GM23338 (cell line): ENCODE data around the gene TFEB. TPM values are rescaled to one million over a fixed set of nuclear protein-coding genes. Genes with fewer than 3 reads are reported as not detected.

Experiments
- ATAC-seq: fragments of 200-7000 bp; cut with Tn5 transposase; 3 replicates; pipeline ENCODE4 v1.9.1; 2020
- DNase-seq: peaks from one replicate; pipeline ENCODE4 v3.0.0-alpha.2; 2015; ENCODE audit warnings: low spot score
- H2AFZ ChIP-seq: fragments of 200-600 bp; sonication (generic); 2 replicates; pipeline ENCODE4 v1.8.0; 2016; ENCODE audit warnings: antibody characterized with exemption, mild to moderate bottlenecking, moderate library complexity
- H3F3A ChIP-seq: fragments of 200-600 bp; sonication (generic); replicated peaks from 2 replicates; pipeline ENCODE4 v1.8.0; 2017; ENCODE audit warnings: antibody characterized with exemption, mixed run types, low read depth
- H3K27ac ChIP-seq: fragments of 200-600 bp; sonication (generic); 2 replicates; pipeline ENCODE4 v1.6.1; 2016; ENCODE audit warnings: low read depth
- H3K27me3 ChIP-seq: fragments of 200-600 bp; sonication (generic); 2 replicates; pipeline ENCODE4 v1.8.0; 2016; ENCODE audit warnings: mild to moderate bottlenecking, mixed run types, moderate library complexity; ENCODE audit not compliant: insufficient read depth
- H3K36me3 ChIP-seq: fragments of 200-600 bp; sonication (generic); 2 replicates; pipeline ENCODE4 v1.8.0; 2016; ENCODE audit warnings: mild to moderate bottlenecking; ENCODE audit not compliant: insufficient read depth
- H3K4me1 ChIP-seq: fragments of 200-600 bp; sonication (generic); 2 replicates; pipeline ENCODE4 v1.8.0; 2016; ENCODE audit warnings: mild to moderate bottlenecking, moderate library complexity; ENCODE audit not compliant: insufficient read depth
- H3K4me2 ChIP-seq: fragments of 200-600 bp; sonication (generic); 2 replicates; pipeline ENCODE4 v1.7.1; 2017; ENCODE audit warnings: mixed run types
- H3K4me3 ChIP-seq: fragments of 200-600 bp; sonication (generic); 2 replicates; pipeline ENCODE4 v1.6.1; 2016; ENCODE audit warnings: mixed run types
- H3K79me2 ChIP-seq: fragments of 200-600 bp; sonication (generic); replicated peaks from 2 replicates; pipeline ENCODE4 v1.8.0; 2017; ENCODE audit warnings: mild to moderate bottlenecking; ENCODE audit not compliant: insufficient read depth
- H3K9me2 ChIP-seq: fragments of 200-600 bp; sonication (generic); 2 replicates; pipeline ENCODE4 v1.8.0; 2017; ENCODE audit not compliant: insufficient read depth
- H4K20me1 ChIP-seq: fragments of 200-600 bp; sonication (generic); replicated peaks from 2 replicates; pipeline ENCODE4 v1.8.0; 2017; ENCODE audit warnings: mild to moderate bottlenecking; ENCODE audit not compliant: insufficient read depth
- H3K27ac Mint-ChIP-seq: 2 replicates; pipeline ENCODE4 v1.8.0; 2020; ENCODE audit warnings: inconsistent platforms, mild to moderate bottlenecking, moderate library complexity, mixed read lengths
- H3K27me3 Mint-ChIP-seq: 3 replicates; pipeline ENCODE4 v1.8.0; 2022; ENCODE audit warnings: low read depth, mild to moderate bottlenecking, moderate library complexity, mixed read lengths, inconsistent platforms; ENCODE audit not compliant: insufficient read depth, poor library complexity
- H3K36me3 Mint-ChIP-seq: 3 replicates; pipeline ENCODE4 v1.8.0; 2021; ENCODE audit warnings: low read depth, mild to moderate bottlenecking, inconsistent platforms, moderate library complexity, mixed read lengths
- H3K4me1 Mint-ChIP-seq: 3 replicates; pipeline ENCODE4 v1.8.0; 2020; ENCODE audit warnings: mild to moderate bottlenecking, inconsistent platforms, mixed read lengths
- H3K4me3 Mint-ChIP-seq: 3 replicates; pipeline ENCODE4 v1.8.0; 2021; ENCODE audit warnings: moderate library complexity, mild to moderate bottlenecking, inconsistent platforms, mixed read lengths
- H3K9me3 Mint-ChIP-seq: 3 replicates; pipeline ENCODE4 v1.8.0; 2020; ENCODE audit warnings: moderate library complexity, mild to moderate bottlenecking, inconsistent platforms, mixed read lengths
- EZH2 ChIP-seq: fragments of 200-600 bp; sonication (generic); IDR thresholded peaks from one replicate; pipeline ENCODE4 v1.8.0; 2017; ENCODE audit warnings: antibody characterized with exemption, mild to moderate bottlenecking, low read depth; ENCODE audit not compliant: unreplicated experiment
- EZH2phosphoT487 ChIP-seq: fragments of 200-600 bp; sonication (generic); IDR thresholded peaks from one replicate; pipeline ENCODE4 v1.8.1; 2018; ENCODE audit warnings: antibody characterized with exemption; ENCODE audit not compliant: unreplicated experiment
- ZNF331 ChIP-seq: fragments of 250-450 bp; sonication (Bioruptor Pico); IDR thresholded peaks from 2 replicates; pipeline ENCODE4 v1.5.0; 2020; ENCODE audit warnings: low read depth, mild to moderate bottlenecking, moderate library complexity
- polyA plus RNA-seq: library from polyadenylated mRNA; unstranded; fragments of >200 nt; fragmentation: Nextera tagmentation; extraction: Ambion mirVana; gene quantifications from 2 replicates; pipeline ENCODE4 v1.2.1, GENCODE V29; 2016
- total RNA-seq: library from RNA; depleted of rRNA; stranded (reverse); fragments of >200 nt; shearing (Covaris generic); gene quantifications from 2 replicates; pipeline ENCODE4 v1.2.3, GENCODE V29; 2014
- TF ChIP-seq, protein P1 (sequence below): IDR thresholded peaks from one replicate; pipeline ENCODE4 v1.6.1; 2018; ENCODE audit warnings: antibody characterized with exemption; ENCODE audit not compliant: unreplicated experiment
- TF ChIP-seq, protein P2 (sequence below): IDR thresholded peaks from 2 replicates; pipeline ENCODE4 v1.6.1; 2016; ENCODE audit warnings: antibody characterized with exemption
- TF ChIP-seq, protein P3 (sequence below): fragments of 250-450 bp; sonication (Bioruptor Pico); IDR thresholded peaks from 2 replicates; pipeline ENCODE4 v1.5.0; 2020; ENCODE audit warnings: mild to moderate bottlenecking, moderate library complexity

TFEB gene
- total and polyA plus RNA-seq, 2 experiments from 2014 or later: 1.3 to 4.3 TPM

DNA sequence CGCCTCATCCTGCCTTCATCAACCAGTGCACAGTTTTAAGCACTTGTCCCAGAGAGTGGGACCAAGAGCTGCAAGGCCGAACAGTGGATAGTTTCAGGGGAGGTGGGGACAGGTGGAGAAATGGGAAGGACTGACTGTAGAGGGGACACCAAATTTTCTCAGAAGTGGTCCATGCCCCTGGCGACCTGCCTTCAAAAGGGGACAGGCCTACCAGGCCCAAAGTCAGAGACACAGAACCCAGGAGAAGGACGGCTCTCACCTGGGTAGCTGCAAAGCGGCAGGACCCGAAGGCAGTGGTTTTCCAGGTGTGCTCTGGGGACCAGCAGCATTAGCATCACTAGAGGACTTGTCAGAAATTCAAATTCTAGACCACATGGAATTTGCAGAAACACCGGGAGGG is 5.8 kb downstream of the TFEB start:
- peak overlapping the region; percentile 29; the same call in 2 of the 3 replicates for H3K4me3 Mint-ChIP-seq
- H3K4me3 ChIP-seq: peak overlapping the region; percentile 29; the same call in 1 of the 2 replicates
- no peak for TF ChIP-seq ZNF331
- TF ChIP-seq EZH2: no peak
- H3K36me3 Mint-ChIP-seq: no peaks in the 10 kb centered on the region
- H4K20me1 ChIP-seq: no peaks in the 10 kb centered on the region
- peak overlapping the region; percentile 70 for H3K4me2 ChIP-seq
- ATAC-seq (peak; percentile 1; the same call in 2 of the 3 replicates), DNase-seq (peak; percentile 48)
- no peaks in the 10 kb centered on the region for H3K9me2 ChIP-seq
- no peaks in the 10 kb centered on the region for H3K9me3 Mint-ChIP-seq
- H3K79me2 ChIP-seq: no peaks in the 10 kb centered on the region
- H3K36me3 ChIP-seq: no peaks in the 10 kb centered on the region
- H3K4me1 ChIP-seq: peaks cover 25% of the 10 kb centered on the region
- H2AFZ ChIP-seq: no peak overlapping the region
- no peak overlapping the region for H3K27ac ChIP-seq
- H3K27me3 Mint-ChIP-seq: peaks cover 18% of the 10 kb centered on the region
- no peak overlapping the region for H3K27ac Mint-ChIP-seq
- H3K4me1 Mint-ChIP-seq: peaks cover 46% of the 10 kb centered on the region
- H3K27me3 ChIP-seq: peaks cover 18% of the 10 kb centered on the region
- peaks cover 14% of the 10 kb centered on the region for H3F3A ChIP-seq

DNA sequence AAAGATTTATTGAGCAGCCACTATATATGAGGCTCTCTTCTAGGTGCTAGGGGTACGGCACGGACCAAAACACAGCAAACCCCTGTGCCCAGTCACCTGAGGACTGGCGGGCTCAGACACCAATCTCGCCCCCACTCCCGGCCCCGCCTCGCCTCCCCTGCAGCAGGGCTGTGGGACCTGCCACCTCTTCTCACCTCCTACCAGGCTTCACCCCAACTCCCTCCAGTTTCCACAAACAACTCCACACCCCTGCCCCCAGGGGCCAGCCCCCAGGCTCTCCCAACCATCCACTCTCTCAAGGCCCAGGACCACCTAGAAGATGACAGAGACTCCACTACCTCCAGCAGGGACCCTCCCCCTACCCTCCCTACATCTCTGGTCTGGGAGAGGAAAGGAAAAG is 6.5 kb downstream of the TFEB start:
- H3K9me3 Mint-ChIP-seq: no peaks in the 10 kb centered on the region
- TF ChIP-seq, protein P1, sequence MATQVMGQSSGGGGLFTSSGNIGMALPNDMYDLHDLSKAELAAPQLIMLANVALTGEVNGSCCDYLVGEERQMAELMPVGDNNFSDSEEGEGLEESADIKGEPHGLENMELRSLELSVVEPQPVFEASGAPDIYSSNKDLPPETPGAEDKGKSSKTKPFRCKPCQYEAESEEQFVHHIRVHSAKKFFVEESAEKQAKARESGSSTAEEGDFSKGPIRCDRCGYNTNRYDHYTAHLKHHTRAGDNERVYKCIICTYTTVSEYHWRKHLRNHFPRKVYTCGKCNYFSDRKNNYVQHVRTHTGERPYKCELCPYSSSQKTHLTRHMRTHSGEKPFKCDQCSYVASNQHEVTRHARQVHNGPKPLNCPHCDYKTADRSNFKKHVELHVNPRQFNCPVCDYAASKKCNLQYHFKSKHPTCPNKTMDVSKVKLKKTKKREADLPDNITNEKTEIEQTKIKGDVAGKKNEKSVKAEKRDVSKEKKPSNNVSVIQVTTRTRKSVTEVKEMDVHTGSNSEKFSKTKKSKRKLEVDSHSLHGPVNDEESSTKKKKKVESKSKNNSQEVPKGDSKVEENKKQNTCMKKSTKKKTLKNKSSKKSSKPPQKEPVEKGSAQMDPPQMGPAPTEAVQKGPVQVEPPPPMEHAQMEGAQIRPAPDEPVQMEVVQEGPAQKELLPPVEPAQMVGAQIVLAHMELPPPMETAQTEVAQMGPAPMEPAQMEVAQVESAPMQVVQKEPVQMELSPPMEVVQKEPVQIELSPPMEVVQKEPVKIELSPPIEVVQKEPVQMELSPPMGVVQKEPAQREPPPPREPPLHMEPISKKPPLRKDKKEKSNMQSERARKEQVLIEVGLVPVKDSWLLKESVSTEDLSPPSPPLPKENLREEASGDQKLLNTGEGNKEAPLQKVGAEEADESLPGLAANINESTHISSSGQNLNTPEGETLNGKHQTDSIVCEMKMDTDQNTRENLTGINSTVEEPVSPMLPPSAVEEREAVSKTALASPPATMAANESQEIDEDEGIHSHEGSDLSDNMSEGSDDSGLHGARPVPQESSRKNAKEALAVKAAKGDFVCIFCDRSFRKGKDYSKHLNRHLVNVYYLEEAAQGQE: no peak
- no peak for TF ChIP-seq EZH2phosphoT487
- TF ChIP-seq, protein P2, sequence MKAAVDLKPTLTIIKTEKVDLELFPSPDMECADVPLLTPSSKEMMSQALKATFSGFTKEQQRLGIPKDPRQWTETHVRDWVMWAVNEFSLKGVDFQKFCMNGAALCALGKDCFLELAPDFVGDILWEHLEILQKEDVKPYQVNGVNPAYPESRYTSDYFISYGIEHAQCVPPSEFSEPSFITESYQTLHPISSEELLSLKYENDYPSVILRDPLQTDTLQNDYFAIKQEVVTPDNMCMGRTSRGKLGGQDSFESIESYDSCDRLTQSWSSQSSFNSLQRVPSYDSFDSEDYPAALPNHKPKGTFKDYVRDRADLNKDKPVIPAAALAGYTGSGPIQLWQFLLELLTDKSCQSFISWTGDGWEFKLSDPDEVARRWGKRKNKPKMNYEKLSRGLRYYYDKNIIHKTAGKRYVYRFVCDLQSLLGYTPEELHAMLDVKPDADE: no peak
- TF ChIP-seq, protein P3, sequence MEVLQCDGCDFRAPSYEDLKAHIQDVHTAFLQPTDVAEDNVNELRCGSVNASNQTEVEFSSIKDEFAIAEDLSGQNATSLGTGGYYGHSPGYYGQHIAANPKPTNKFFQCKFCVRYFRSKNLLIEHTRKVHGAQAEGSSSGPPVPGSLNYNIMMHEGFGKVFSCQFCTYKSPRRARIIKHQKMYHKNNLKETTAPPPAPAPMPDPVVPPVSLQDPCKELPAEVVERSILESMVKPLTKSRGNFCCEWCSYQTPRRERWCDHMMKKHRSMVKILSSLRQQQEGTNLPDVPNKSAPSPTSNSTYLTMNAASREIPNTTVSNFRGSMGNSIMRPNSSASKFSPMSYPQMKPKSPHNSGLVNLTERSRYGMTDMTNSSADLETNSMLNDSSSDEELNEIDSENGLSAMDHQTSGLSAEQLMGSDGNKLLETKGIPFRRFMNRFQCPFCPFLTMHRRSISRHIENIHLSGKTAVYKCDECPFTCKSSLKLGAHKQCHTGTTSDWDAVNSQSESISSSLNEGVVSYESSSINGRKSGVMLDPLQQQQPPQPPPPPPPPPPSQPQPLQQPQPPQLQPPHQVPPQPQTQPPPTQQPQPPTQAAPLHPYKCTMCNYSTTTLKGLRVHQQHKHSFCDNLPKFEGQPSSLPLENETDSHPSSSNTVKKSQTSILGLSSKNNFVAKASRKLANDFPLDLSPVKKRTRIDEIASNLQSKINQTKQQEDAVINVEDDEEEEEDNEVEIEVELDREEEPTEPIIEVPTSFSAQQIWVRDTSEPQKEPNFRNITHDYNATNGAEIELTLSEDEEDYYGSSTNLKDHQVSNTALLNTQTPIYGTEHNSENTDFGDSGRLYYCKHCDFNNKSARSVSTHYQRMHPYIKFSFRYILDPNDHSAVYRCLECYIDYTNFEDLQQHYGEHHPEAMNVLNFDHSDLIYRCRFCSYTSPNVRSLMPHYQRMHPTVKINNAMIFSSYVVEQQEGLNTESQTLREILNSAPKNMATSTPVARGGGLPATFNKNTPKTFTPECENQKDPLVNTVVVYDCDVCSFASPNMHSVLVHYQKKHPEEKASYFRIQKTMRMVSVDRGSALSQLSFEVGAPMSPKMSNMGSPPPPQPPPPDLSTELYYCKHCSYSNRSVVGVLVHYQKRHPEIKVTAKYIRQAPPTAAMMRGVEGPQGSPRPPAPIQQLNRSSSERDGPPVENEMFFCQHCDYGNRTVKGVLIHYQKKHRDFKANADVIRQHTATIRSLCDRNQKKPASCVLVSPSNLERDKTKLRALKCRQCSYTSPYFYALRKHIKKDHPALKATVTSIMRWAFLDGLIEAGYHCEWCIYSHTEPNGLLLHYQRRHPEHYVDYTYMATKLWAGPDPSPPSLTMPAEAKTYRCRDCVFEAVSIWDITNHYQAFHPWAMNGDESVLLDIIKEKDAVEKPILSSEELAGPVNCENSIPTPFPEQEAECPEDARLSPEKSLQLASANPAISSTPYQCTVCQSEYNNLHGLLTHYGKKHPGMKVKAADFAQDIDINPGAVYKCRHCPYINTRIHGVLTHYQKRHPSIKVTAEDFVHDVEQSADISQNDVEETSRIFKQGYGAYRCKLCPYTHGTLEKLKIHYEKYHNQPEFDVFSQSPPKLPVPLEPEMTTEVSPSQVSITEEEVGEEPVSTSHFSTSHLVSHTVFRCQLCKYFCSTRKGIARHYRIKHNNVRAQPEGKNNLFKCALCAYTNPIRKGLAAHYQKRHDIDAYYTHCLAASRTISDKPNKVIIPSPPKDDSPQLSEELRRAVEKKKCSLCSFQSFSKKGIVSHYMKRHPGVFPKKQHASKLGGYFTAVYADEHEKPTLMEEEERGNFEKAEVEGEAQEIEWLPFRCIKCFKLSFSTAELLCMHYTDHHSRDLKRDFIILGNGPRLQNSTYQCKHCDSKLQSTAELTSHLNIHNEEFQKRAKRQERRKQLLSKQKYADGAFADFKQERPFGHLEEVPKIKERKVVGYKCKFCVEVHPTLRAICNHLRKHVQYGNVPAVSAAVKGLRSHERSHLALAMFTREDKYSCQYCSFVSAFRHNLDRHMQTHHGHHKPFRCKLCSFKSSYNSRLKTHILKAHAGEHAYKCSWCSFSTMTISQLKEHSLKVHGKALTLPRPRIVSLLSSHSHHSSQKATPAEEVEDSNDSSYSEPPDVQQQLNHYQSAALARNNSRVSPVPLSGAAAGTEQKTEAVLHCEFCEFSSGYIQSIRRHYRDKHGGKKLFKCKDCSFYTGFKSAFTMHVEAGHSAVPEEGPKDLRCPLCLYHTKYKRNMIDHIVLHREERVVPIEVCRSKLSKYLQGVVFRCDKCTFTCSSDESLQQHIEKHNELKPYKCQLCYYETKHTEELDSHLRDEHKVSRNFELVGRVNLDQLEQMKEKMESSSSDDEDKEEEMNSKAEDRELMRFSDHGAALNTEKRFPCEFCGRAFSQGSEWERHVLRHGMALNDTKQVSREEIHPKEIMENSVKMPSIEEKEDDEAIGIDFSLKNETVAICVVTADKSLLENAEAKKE (CRISPR knock-in tag): no peak
- H3K4me1 Mint-ChIP-seq: peaks cover 49% of the 10 kb centered on the region
- H3K27me3 Mint-ChIP-seq: peaks cover 17% of the 10 kb centered on the region
- Histone ChIP-seq H3K9me2 (no peaks in the 10 kb centered on the region), H4K20me1 (no peaks in the 10 kb centered on the region), H2AFZ (no peak overlapping the region), H3F3A (peaks cover 14% of the 10 kb centered on the region), H3K27me3 (peaks cover 18% of the 10 kb centered on the region), H3K4me1 (peaks cover 25% of the 10 kb centered on the region), H3K36me3 (no peaks in the 10 kb centered on the region), H3K79me2 (no peaks in the 10 kb centered on the region), H3K4me2 (peak overlapping the region; percentile 70; the same call in 1 of the 2 replicates), H3K4me3 (no peak overlapping the region), H3K27ac (no peak overlapping the region)
- no peaks in the 10 kb centered on the region for H3K36me3 Mint-ChIP-seq
- H3K4me3 Mint-ChIP-seq: peak overlapping the region; percentile 16; the same call in 1 of the 3 replicates
- DNase-seq (no peak), ATAC-seq (no peak)
- H3K27ac Mint-ChIP-seq: no peak overlapping the region
